ENCODE data around the gene KMT2C. TPM values are rescaled to one million over a fixed set of nuclear protein-coding genes. Genes with fewer than 3 reads are reported as not detected.

The KMT2C gene
- total and polyA plus RNA-seq, 2 of the 8 experiments (the other 6 are each of a cell fraction or from before 2014, with no cell fraction given), result 9.1 to 40.8 TPM

GRCh38 chr7:152129682-152130081, 306.1 kb downstream of the KMT2C start:
- Histone ChIP-seq H3K4me1 (replicated peaks in 1 of 4; ENCODE audit: control insufficient read depth in 3 of 4, insufficient read depth in 4 of 4, low read length in 3 of 4) (no peaks in the 10 kb centered on the region; a peak in 1 of 7 replicates), H4K91ac (replicated peaks; ENCODE audit: insufficient read length, low read length) (no peak overlapping the region), H2BK5ac (ENCODE audit: low read depth, low read length) (no peak overlapping the region), H3K27ac (ENCODE audit: low read depth, low read length) (no peak overlapping the region), H3K23ac (ENCODE audit: insufficient read length) (no peak overlapping the region), H3K79me2 (ENCODE audit: control insufficient read depth in 1 of 2, insufficient read depth in 2 of 2, low read length in 2 of 2) (no peaks in the 10 kb centered on the region), H2BK20ac (ENCODE audit: low read length) (no peak overlapping the region), H2BK15ac (ENCODE audit: low read length) (no peak overlapping the region), H3K56ac (replicated peaks; ENCODE audit: insufficient read length, low read depth, low read length) (no peak overlapping the region), H3K4me3 (ENCODE audit: extremely low read depth in 1 of 4, insufficient read depth in 2 of 4, low read depth in 3 of 4, low read length in 4 of 4) (no peak overlapping the region), H3K9me3 (ENCODE audit: insufficient read depth in 2 of 2, low read depth in 1 of 2, low read length in 1 of 2) (peaks cover 0 to 23% of the 10 kb centered on the region in 2 experiments; a peak in 2 of 4 replicates), H4K5ac (ENCODE audit: insufficient read length, low read depth, low read length) (no peak overlapping the region), H4K20me1 (replicated peaks in 1 of 2; ENCODE audit: control insufficient read depth in 1 of 2, insufficient read depth in 2 of 2, low read length in 2 of 2) (peaks cover 2 to 6% of the 10 kb centered on the region in 2 experiments), H2BK120ac (replicated peaks; ENCODE audit: low read depth, low read length) (no peak overlapping the region), H2BK12ac (ENCODE audit: low read depth, low read length) (no peak overlapping the region), H3K36me3 (ENCODE audit: control insufficient read depth in 2 of 4, insufficient read depth in 4 of 4, low read length in 3 of 4) (peaks cover 0 to 21% (median 3%) of the 10 kb centered on the region in 4 experiments; a peak in 4 of 8 replicates), H3K23me2 (ENCODE audit: low read depth, low read length) (no peaks in the 10 kb centered on the region), H3K14ac (ENCODE audit: insufficient read length) (no peak overlapping the region), H2AFZ (ENCODE audit: low read length) (no peak overlapping the region), H3K4me2 (ENCODE audit: insufficient read depth in 1 of 2, low read depth in 2 of 2, low read length in 2 of 2) (no peak overlapping the region), H3K27me3 (replicated peaks in 1 of 4; ENCODE audit: control insufficient read depth in 3 of 4, extremely low read depth in 1 of 4, insufficient read depth in 3 of 4, low read length in 3 of 4) (no peaks in the 10 kb centered on the region), H3K4ac (replicated peaks; ENCODE audit: insufficient read length, low read depth, low read length) (no peak overlapping the region), H4K8ac (ENCODE audit: extremely low read depth, insufficient read depth, low read length) (no peak overlapping the region), H3K9ac (replicated peaks in 1 of 4; ENCODE audit: extremely low read depth in 1 of 4, low read depth in 3 of 4, low read length in 3 of 4) (no peak overlapping the region), H2AK5ac (ENCODE audit: low read depth, low read length) (no peak overlapping the region), H3K79me1 (ENCODE audit: low read depth, low read length) (no peaks in the 10 kb centered on the region), H3K18ac (ENCODE audit: extremely low read depth, low read length) (no peak overlapping the region)
- POLR2A ChIA-PET (ENCODE audit: partially characterized antibody), result no interaction called here
- DNase-seq (ENCODE audit: low read depth in 1 of 2, low spot score in 2 of 2) (no peak), FAIRE-seq (no peak)
- 88% methylated on average over 7 of the region's 7 CpGs; no CpG with 5 or more reads in 1 of the 2 experiments for WGBS, 2 experiments (ENCODE audit: extremely low coverage in 1 of 2, insufficient coverage in 1 of 2, insufficient read length in 1 of 2, insufficient replicate concordance in 2 of 2, low coverage in 1 of 2, low lambda C conversion rate in 2 of 2, missing lambda C conversion rate in 1 of 2)
- TF ChIP-seq HDAC6 (IDR thresholded peaks at IDR 0.05; ENCODE audit: low read depth, low read length) (no peak), USF2 (IDR thresholded peaks at IDR 0.05; ENCODE audit: low read length) (no peak), MAFK (IDR thresholded peaks at IDR 0.05; ENCODE audit: low read depth, low read length) (no peak), SP2 (IDR thresholded peaks at IDR 0.05; ENCODE audit: low read length) (no peak), POLR2A (IDR thresholded peaks at IDR 0.05; ENCODE audit: control extremely low read depth in 1 of 2, low read depth in 2 of 2, low read length in 2 of 2) (no peak), NRF1 (IDR thresholded peaks at IDR 0.05; ENCODE audit: low read depth, low read length) (no peak)
- CTCF ChIA-PET (ENCODE audit: partially characterized antibody), result no interaction called here

Data from H1 (cell line).